HG02938 (cell line): ENCODE results near the gene RASSF8.

Source experiments
- ATAC-seq: cut with Tn5 transposase; IDR thresholded peaks from one replicate; pipeline ENCODE4 v1.9.1; 2021; ENCODE audit warnings: mild to moderate bottlenecking, moderate library complexity; ENCODE audit not compliant: unreplicated experiment

The RASSF8 gene

DNA sequence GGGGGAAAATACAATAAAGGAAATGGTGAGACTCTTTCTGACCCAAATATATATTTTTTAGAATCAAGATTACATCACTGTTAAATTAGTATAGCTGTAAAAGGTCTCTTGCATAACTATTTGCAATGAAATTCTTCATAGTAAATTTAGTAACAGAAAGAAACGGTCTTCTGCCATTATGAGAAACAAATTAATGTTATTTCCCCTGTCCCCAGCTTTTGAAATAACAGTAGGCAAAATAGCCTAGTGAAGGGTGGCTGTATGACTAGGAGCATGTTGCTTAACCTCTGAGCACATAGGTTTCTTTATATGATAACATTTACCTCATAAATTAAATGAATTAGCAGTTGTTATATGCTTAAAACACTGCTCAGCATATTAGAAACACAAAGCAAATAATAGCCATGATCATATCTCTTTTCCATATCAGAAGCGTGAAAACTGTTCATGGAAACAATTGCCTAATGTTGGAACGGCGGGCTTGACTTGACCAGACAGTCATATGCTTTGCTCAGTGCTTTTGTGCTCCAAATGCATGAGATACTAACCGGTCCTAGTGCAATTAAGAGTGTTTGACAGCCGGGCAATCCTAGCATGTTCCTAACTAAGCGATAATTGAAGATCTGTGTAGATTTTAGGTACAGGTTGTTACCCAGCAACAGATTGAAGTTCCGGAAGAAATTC, 142.3 kb downstream of the RASSF8 start:
- ATAC-seq = no peak

- no peak for ATAC-seq
Observed at GRCh38 chr12:26101350-26101734, 142.9 kb downstream of the RASSF8 start.

DNA sequence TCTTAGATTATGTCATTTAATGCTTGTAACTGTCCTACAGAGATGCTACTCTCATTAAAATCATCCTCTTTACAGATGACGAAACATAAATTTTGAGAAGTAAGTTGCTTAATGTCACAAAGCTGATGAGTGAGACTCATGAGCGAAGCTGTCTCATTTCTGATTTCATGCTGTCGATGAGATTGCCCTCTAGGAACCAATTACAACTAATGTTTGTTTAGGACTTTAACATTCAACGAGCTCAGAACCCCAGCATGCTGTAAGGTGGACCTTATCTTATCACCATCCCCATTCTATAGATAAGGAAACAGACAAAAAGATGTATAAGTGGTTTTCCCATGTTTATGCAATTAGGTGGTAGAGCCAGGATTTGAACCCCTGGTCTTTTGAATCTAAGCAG, 143.3 kb downstream of the RASSF8 start:
- no peak for ATAC-seq

GRCh38 chr12:26102953-26103352, 144.5 kb downstream of the RASSF8 start:
- no peak for ATAC-seq

DNA sequence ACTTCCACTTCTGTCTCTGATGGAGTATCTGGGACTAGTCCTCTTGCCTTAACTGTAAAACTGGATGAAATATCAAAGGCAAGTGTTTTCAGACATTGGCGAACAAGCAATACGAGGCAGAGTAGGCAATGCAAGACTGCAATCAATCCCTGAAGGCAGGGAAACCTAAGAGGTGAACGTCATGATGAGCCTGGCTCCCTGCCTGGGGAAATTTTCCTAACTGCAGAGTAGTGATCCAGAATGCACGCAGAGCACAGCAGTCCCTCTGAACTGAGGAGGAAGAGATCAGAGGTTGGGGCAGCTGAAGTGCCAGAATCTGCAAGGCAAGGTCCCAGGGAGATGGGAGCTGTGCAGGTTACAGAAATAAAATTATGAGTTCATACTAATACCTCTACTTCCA, 147.9 kb downstream of the RASSF8 start:
- ATAC-seq = no peak

GRCh38 chr12:26108915-26109314, 150.4 kb downstream of the RASSF8 start:
- no peak for ATAC-seq

DNA sequence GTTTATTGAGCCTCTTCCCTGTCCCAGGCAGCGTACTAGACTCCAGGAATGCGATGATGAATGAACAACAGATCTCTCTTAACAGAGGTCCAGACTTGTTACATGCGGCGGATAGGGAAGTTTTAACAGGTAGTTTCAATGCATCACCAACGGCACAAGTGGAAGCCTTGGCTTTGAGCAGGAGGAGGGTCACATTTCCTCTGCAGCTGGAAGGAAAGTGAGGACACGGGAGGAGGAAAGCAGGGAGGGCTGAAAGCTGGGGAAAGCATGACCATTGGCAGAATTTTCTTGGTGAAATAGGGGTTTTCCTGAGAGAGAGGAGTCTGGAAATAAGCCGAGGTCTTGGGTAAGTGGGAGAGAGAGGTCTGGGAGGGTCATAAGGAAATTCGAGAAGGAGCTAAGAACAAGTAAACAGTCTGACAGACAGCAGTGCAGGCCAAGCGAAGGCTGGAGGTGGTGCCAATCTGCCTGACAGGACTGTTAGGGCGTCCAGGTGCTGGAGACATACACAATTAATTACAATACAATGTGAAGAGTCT, 150.9 kb downstream of the RASSF8 start:
- no peak for ATAC-seq

GRCh38 chr12:26112232-26112631, 153.8 kb downstream of the RASSF8 start:
- ATAC-seq = no peak

- ATAC-seq = no peak
Observed at GRCh38 chr12:26112703-26113147, 154.2 kb downstream of the RASSF8 start.

DNA sequence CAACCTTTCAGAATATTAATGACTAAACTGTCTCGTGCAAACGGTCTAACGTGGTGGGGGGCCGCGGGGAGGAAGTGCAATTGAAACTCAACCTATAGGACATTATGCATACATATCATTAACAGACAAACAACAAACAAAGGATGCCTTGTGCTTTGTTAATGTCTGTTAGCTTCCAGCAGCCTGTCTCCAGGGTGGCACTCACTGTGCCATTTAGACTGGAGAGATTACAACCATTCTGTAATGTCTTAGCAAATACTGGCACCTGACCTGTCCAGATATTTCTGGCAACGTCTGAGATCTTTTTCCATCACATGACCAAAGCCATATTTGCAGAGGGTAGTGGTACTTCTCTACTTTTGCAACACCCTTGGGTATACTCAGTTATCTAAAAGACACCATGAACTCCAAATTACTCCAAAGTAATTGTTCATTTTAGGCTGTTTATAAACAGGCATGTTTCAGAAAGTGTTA, 154.7 kb downstream of the RASSF8 start:
- no peak for ATAC-seq

DNA sequence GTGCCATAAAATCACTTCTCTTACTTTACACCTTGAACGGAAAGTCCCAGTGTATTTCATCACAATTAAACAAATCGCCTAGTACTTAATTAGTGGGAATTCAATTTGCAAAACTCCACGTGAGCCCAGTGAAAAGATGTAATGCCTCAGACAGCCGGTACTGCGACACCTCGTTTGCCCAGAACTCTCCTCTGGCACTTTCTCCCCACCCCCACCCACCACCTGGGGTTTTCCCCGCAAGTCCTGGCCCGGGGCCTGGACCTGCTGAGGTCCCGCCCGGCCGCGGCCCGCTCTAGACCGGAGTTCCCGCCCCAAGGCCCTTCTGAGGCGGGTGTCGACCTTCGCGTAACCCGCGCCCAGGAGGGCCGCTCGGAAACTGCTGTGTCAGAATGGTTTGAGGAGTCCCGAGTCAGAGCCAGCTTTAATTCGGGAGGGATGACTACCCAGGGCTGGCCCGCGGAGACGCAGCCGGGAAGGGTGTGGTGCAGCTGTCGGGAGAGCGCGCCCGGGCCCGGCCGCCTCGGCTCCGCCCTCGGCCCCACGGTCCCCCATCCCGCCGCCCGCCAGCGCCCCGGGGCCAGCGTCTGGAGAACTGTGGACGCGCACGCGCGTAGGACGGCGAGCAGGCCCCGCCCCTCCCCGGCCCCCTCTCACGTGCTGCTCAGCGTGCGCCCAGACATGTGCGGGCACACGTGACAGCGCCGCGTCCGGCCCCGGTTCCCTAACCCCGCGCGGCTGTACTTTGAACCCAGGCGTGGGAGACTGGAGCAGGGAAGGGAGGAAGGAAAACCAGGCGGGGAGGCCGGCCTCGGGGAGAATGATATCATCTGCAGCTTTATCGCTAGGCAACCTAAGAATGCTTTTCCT, 155.6 kb downstream of the RASSF8 start:
- peak; percentile 52 for ATAC-seq

DNA sequence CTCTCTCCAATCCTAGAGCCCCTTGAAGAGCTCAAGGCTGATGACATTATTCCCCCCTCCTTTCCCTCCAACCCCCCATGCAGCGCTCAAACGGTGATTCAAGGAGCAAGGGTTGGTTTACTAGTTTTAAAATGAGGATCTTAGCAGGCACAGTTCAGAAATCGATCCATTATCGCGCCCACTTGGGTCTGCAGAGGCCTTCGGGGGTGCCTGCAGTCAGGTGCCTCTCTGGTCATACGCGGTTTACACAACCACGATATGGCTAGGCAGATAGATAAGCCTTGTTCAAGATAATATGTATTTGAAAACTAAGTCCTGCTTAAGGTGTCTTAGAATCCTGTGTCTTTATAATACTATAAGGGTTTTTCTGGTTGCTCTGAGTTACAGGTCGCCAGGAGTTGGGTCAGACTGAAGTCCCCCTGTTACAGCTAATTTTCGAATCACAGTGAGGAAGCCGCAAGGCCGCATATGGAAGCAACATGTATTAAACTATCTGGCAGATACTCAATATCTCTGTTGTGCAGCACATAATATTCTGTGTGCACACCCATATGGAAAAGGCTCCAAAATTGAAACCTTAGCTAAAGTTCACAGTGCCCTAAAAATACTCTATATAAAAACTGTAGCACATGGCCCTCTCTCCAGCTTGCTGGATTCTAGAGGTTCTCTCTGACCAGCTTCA, 156.4 kb downstream of the RASSF8 start:
- no peak for ATAC-seq

GRCh38 chr12:26116829-26117715, 158.6 kb downstream of the RASSF8 start:
- no peak for ATAC-seq

DNA sequence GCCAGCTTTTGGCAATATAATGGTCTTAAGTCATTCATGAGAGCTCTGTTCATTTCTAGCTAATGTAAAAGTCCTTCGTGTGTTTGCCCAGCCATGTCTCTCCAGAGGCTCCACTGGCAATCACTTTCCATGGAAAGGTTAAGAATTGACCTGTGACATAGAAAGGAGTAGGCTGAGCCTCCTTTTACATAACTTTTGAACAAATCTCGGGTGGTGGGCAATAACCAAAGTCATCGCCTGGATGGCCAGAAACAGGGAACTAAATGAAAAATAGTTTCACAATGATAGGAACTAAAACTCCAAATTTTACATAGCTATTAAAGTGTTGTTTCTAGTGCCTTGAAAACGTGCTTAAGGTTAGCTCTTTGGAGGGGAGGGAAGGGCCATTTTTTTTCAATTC, 159.8 kb downstream of the RASSF8 start:
- no peak for ATAC-seq

GRCh38 chr12:26119391-26119989, 161.0 kb downstream of the RASSF8 start:
- ATAC-seq = no peak

DNA sequence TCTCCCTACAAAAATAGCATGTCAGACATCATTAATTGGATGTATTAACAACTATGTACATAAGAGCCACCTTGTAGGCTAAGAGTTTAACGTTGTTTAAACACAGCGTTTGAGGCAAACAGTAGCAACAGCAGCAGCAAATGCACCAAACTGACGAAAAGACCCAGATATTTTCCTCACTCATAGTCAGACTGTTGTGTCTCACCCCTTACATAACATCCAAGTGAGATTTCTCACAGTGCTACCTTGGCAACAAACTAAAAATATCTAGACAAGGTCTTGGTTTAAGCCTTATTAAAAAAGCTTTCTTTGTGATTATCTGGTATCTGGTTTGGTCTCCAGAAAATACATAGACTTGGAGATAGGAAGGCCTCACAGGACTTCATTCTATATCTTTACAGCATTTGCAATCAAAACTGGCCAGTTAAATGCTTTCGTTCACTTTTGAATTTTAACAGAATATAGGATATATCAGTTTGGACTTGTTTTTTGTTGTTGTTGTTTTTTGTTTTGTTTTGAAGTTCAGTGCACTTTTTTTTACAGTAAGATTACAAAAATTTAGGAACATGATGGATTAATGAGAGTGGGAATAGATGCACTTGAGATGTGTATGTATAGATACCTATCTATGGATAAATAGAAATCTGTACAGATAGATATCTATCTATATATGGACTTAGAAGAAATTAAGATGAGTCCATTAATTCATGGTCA, 162.2 kb downstream of the RASSF8 start:
- no peak for ATAC-seq

- no peak for ATAC-seq
Observed at GRCh38 chr12:26121323-26122060, 163.0 kb downstream of the RASSF8 start.

DNA sequence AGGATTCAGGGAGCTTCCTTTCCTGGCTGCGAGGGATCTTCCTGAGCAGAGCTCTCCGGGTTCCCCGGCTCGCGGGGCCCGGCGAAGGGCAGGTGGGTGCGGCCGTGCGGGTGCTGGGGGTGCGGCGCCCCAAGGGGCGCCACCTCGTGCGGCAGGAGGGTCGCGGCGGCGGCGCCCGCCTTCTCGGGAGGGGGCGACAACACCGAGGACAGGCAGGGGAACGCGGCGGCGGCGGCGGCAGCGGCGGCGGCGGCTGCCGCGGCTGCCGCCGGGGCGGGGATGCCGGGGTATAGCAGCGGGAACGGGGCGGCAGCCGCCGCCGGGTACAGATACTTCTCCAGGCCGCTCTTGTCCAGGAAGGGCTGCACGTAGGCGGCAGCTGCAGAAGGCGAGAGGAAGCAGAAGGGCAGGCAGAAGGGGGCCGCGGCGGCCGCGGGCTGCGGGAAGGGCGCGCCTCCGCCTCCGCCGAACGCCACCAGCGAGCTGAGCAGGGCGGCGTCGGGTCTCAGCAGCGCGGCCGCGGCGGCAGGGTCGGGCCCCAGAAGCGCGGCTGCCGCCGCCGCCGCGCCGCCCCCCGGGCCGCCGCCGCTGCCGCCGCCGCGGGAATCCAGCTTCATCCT, 163.7 kb downstream of the RASSF8 start:
- no peak for ATAC-seq
